Common myeloid progenitor, CD34-positive (primary cell): ENCODE data around the gene PACS1.

Source experiments
- CTCF ChIA-PET: fragments of 350-600 bp; sonication (Branson Sonifier 250); formaldehyde crosslinking; loops from one replicate; lab custom pipeline; 2021; ENCODE audit warnings: antibody characterized with exemption; lab: Charles Lee
- POLR2A ChIA-PET: fragments of 350-600 bp; sonication (Branson Sonifier 250); formaldehyde crosslinking; loops from one replicate; lab custom pipeline; 2021; ENCODE audit warnings: antibody characterized with exemption; lab: Charles Lee
- DNase-seq, 3 donors: peaks; one replicate each; pipeline versions ENCODE4 v3.0.0 to v3.0.0-alpha.2; 2013
- H3K27ac ChIP-seq, 2 experiments: 1 replicate in 1 of 2; 2 replicates in 1 of 2; pipeline ENCODE4 v1.7.0; 2013; ENCODE audit warnings: inconsistent platforms in 2 of 2, low read length in 2 of 2, mild to moderate bottlenecking in 2 of 2, low read depth in 1 of 2, moderate library complexity in 1 of 2; ENCODE audit not compliant: severe bottlenecking in 2 of 2, insufficient read depth in 1 of 2, poor library complexity in 1 of 2
- H3K27me3 ChIP-seq, 5 experiments: replicated peaks in 2 of 5; 1 replicate in 3 of 5; 2 replicates in 2 of 5; pipeline versions ENCODE4 v1.6.1 to v1.7.0; 2013; ENCODE audit warnings: low read length in 4 of 5, mild to moderate bottlenecking in 2 of 5, moderate library complexity in 2 of 5, inconsistent platforms in 1 of 5; ENCODE audit not compliant: insufficient read depth in 5 of 5, control insufficient read depth in 4 of 5
- H3K36me3 ChIP-seq, 4 experiments: 1 replicate in 2 of 4; 2 replicates in 2 of 4; pipeline versions ENCODE4 v1.6.1 to v1.7.0; 2013; ENCODE audit warnings: low read length in 3 of 4, control low read depth in 1 of 4, mild to moderate bottlenecking in 1 of 4; ENCODE audit not compliant: control insufficient read depth in 4 of 4, insufficient read depth in 4 of 4
- H3K4me1 ChIP-seq, 4 experiments: 1 replicate in 3 of 4; 2 replicates in 1 of 4; pipeline versions ENCODE4 v1.6.1 to v1.7.1; 2013; ENCODE audit warnings: low read length in 3 of 4, mild to moderate bottlenecking in 3 of 4, control low read depth in 1 of 4, inconsistent platforms in 1 of 4, moderate library complexity in 1 of 4; ENCODE audit not compliant: control insufficient read depth in 4 of 4, insufficient read depth in 4 of 4; ENCODE audit errors: control extremely low read depth in 1 of 4
- H3K4me3 ChIP-seq, 7 experiments: 1 replicate in 4 of 7; 2 replicates in 3 of 7; pipeline versions ENCODE4 v1.5.1 to v1.7.0; 2013; ENCODE audit warnings: mild to moderate bottlenecking in 7 of 7, low read length in 6 of 7, moderate library complexity in 6 of 7, inconsistent platforms in 2 of 7, low read depth in 2 of 7, control low read depth in 1 of 7; ENCODE audit not compliant: insufficient read depth in 4 of 7, control insufficient read depth in 1 of 7; ENCODE audit errors: extremely low read depth in 1 of 7
- H3K9me3 ChIP-seq, 5 experiments: 1 replicate in 4 of 5; 2 replicates in 1 of 5; pipeline versions ENCODE4 v1.6.1 to v1.7.1; 2013; ENCODE audit warnings: low read length in 4 of 5, mild to moderate bottlenecking in 2 of 5, inconsistent platforms in 1 of 5, low read depth in 1 of 5, moderate library complexity in 1 of 5; ENCODE audit not compliant: control insufficient read depth in 4 of 5, insufficient read depth in 2 of 5; ENCODE audit errors: control extremely low read depth in 1 of 5
- WGBS: methylation state at CpG from one replicate; pipeline ENCODE4 v1.1.5; 2013; ENCODE audit not compliant: insufficient coverage; 5-methylcytosine and 5-hydroxymethylcytosine counted together

Gene PACS1

GRCh38 chr11:66130978-66131377, 60.9 kb downstream of the PACS1 start:
- Histone ChIP-seq H3K9me3 (no peaks in the 10 kb centered on the region), H3K4me3 (no peak overlapping the region), H3K27ac (no peak overlapping the region), H3K4me1 (peaks cover 5 to 33% (median 21%) of the 10 kb centered on the region in 4 experiments), H3K27me3 (no peaks in the 10 kb centered on the region), H3K36me3 (no peaks in the 10 kb centered on the region)
- no CpG with 5 or more reads among the region's 3 CpGs for WGBS
- POLR2A ChIA-PET, result no interaction called here
- DNase-seq, result no peak
- CTCF ChIA-PET, result no interaction called here

- no CpG with 5 or more reads among the region's 7 CpGs for WGBS
- POLR2A ChIA-PET, result no interaction called here
- Histone ChIP-seq H3K4me1 (peaks cover 3 to 22% (median 10%) of the 10 kb centered on the region in 4 experiments), H3K27me3 (no peaks in the 10 kb centered on the region), H3K9me3 (no peaks in the 10 kb centered on the region), H3K36me3 (no peaks in the 10 kb centered on the region), H3K27ac (no peak overlapping the region), H3K4me3 (peak overlapping the region in 1 of 7 experiments; percentile 18)
- DNase-seq, result no peak
- CTCF ChIA-PET, result interaction anchor here (1.5 to 5.7 kb wide), 4 partner anchors 15 to 76 kb away, joined by 4 to 32 read pairs (median 11); no protein-coding TSS in a partner anchor
These were observed 62.0 kb downstream of the PACS1 start for GRCh38 chr11:66131937-66132632.

GRCh38 chr11:66133216-66133775, 63.2 kb downstream of the PACS1 start:
- no peak for DNase-seq
- CTCF ChIA-PET, result interaction anchor here (0.7 to 5.7 kb wide), 15 partner anchors 10 to 77 kb away, joined by 3 to 32 read pairs (median 5); partner anchors contain the start of gene PACS1
- no peak overlapping the region for H3K4me3 ChIP-seq
- H3K4me1 ChIP-seq, result peaks cover 3 to 22% (median 6%) of the 10 kb centered on the region in 4 experiments
- H3K36me3 ChIP-seq, result no peaks in the 10 kb centered on the region
- H3K27me3 ChIP-seq, result no peaks in the 10 kb centered on the region
- peak overlapping the region in 1 of 2 experiments; percentile 14 for H3K27ac ChIP-seq
- WGBS, result 77% methylated on average over 6 of the region's 6 CpGs
- POLR2A ChIA-PET, result interaction anchor here (0.7 to 0.9 kb wide), 2 partner anchors 50 to 63 kb away, joined by 3 read pairs; no protein-coding TSS in a partner anchor
- H3K9me3 ChIP-seq, result no peaks in the 10 kb centered on the region

- H3K9me3 ChIP-seq, result no peaks in the 10 kb centered on the region
- peaks cover 3 to 28% (median 8%) of the 10 kb centered on the region in 4 experiments for H3K4me1 ChIP-seq
- 94% methylated on average over 3 of the region's 5 CpGs for WGBS
- H3K4me3 ChIP-seq, result no peak overlapping the region
- DNase-seq, result no peak
- no peak overlapping the region for H3K27ac ChIP-seq
- ChIA-PET CTCF (interaction anchor here (1.3 to 5.7 kb wide), 6 partner anchors 16 to 69 kb away, joined by 3 to 32 read pairs (median 6); no protein-coding TSS in a partner anchor), POLR2A (no interaction called here)
- no peaks in the 10 kb centered on the region for H3K27me3 ChIP-seq
- H3K36me3 ChIP-seq, result no peaks in the 10 kb centered on the region
These were observed 66.7 kb downstream of the PACS1 start for GRCh38 chr11:66136752-66137123.

- Histone ChIP-seq H3K4me3 (no peak overlapping the region), H3K4me1 (peaks cover under 1 to 24% (median 11%) of the 10 kb centered on the region in 4 experiments), H3K27ac (no peak overlapping the region), H3K27me3 (no peaks in the 10 kb centered on the region), H3K36me3 (peaks cover 0 to 2% (median 0%) of the 10 kb centered on the region in 4 experiments), H3K9me3 (no peaks in the 10 kb centered on the region)
- 93% methylated on average over 7 of the region's 7 CpGs for WGBS
- ChIA-PET CTCF (interaction anchor here (1.3 to 2.9 kb wide), 4 partner anchors 23 to 82 kb away, joined by 3 to 14 read pairs (median 6); no protein-coding TSS in a partner anchor), POLR2A (no interaction called here)
- no peak for DNase-seq
These were observed 69.8 kb downstream of the PACS1 start for GRCh38 chr11:66139817-66140404.

GRCh38 chr11:66142370-66143263, 72.5 kb downstream of the PACS1 start:
- Histone ChIP-seq H3K9me3 (no peaks in the 10 kb centered on the region), H3K4me1 (peaks cover 1 to 36% (median 20%) of the 10 kb centered on the region in 4 experiments), H3K27me3 (no peaks in the 10 kb centered on the region), H3K27ac (no peak overlapping the region), H3K4me3 (no peak overlapping the region), H3K36me3 (peaks cover 0 to 3% (median under 1%) of the 10 kb centered on the region in 4 experiments)
- 100% methylated on average over 2 of the region's 12 CpGs for WGBS
- DNase-seq, result peak in 2 of 3 donors; percentile 42 to 52
- ChIA-PET CTCF (interaction anchor here (0.6 to 2.2 kb wide), 4 partner anchors 11 to 125 kb away, joined by 3 to 7 read pairs (median 3); no protein-coding TSS in a partner anchor), POLR2A (no interaction called here)
